Mesenteric fat pad (tissue), 1 donor: ENCODE measurements around the gene USP20. TPM values are rescaled to one million over a fixed set of nuclear protein-coding genes. Genes with fewer than 3 reads are reported as not detected.

Experiments used
- DNase-seq: peaks from one replicate; pipeline ENCODE4 v3.0.0-alpha.2; 2020; ENCODE audit warnings: low spot score
- microRNA-seq: library from miRNA; unstranded; fragments of <30 nt; microRNA quantifications from one replicate; pipeline ENCODE4 v1.2.0, GENCODE V29; 2020; ENCODE audit warnings: borderline number of aligned reads
- total RNA-seq: library from RNA; stranded (reverse); fragmentation: NEBNext Ultra II Directional; extraction: Animal tissue kit (Norgen Biotek cat#: 25700); gene quantifications from one replicate; pipeline ENCODE4 v1.2.1, GENCODE V29; 2021
- donor health status: DM: yes; HTN: yes; CAD: no.

The USP20 gene
- total RNA-seq, 1 donor from 2014 or later: 16.8 TPM

DNA sequence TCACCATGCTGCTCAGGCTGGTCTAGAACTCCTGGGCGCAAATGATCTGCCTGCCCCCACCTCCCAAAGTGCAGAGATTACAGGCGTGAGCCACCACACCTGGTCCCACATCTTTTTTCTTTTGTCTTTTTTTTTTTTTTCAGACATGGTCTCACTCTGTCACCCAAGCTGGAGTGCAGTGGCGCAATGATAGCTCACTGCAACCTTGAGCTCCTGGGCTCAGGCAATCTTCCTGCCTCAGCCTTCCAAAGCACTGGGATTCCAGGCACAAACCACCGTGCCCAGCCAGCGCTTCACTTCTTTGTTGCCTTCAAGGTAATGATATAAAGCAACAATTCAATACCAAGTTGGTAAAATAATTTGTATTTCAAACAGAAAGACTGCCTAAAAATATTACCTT is 78.8 kb downstream of the USP20 start:
- DNase-seq: no peak

DNA sequence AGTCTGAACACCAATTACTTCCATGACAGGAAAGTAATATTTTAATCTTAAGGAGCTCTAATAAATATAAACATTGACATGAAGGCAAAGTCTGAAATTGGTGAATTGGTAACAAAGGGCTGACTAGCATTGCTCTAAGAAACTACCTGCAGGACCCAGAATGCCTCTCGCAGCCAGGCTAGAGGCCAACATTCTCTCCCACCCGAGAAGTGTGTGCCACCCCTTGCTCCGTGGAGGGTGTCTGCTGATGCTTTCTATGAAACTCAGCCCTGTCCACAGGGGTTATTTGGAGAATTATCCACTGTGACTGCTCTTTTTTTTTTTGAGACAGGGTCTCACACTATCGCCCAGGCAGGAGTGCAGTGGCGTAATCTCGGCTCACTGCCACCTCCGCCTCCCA is 81.4 kb downstream of the USP20 start:
- DNase-seq: no peak

DNA sequence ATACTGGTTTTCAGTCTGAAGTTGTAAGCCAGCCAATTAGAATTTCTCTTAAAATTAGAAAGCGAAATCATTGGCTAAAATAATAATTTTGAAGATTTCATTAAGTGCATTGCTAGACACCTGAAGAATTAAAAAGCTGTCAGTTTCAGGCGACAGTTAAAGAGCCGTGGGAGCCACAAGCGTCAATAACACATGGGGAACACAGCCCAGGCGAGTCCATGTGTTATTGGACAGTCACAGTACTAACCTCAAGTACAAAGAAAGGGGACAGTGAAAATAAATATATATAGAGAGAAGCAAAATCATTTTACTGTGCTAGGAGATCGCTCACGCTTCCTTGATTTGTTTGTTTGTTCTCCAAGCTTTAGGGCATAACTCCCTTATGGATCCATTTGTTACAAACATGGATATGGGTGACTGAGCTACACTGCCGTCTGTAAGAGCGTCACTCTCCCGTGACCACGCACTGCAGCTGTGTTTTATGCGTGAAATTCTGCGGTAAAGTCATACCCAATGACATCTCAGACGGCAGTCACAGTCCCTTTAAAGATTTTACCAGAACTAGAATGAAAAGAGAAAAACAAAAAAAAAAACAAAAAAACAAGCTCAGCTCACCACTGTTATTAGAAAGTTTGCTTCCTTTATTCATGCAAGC is 83.2 kb downstream of the USP20 start:
- no peak for DNase-seq

DNA sequence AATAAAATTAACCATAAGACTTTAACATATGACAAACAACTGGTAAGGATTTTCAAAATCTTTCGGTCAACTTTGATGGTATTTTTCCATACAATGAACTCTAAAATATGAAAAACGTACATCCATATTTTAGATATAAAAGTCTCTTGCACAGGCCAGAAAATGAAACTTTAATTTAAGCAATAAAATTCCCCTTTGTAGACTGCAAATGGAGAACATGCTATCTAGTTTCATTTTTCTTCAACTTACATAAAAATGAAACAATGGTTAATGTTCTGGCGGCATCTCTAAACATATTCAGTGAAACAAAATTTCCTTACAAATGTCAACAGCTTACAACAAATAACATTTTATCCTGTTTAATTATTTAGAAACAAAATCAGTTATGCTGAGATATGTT is 84.0 kb downstream of the USP20 start:
- no peak for DNase-seq

DNA sequence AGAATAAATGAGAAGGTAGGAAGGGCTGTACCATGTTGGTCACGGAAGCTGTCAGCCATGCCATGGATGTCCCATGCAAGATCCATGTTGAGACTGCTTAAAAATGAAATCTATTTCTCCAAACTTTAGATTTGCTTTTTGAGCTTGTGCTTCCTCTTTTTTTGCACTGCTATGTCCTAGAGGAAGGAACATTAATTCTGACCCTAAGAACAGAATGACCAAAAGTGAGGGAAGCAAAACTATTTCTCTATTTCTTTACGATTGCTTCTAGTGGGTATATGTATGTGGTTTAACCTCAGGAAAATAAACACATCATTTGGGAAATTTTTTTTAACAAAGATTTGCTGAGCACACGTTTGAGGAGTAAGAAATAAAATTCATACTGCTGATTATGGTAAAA is 84.6 kb downstream of the USP20 start:
- no peak for DNase-seq

DNA sequence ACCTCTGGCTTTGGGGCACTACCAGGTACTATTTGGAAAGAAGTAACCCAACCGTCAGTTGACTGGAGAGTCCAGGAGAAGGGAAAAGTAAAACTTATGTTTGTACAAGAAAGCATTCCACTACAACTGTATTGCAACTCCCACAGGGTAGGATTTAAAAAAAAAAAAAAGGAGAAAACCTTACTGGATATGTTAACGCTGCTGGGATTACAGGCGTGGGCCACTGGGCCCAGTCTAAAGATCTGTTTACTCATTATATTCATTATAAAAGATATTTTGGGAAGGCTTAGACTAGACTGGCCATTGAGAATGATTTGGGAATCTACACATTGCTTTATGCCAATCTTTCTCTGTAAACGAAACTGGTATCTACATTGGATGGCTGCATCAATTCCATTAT is 86.6 kb downstream of the USP20 start:
- DNase-seq: no peak

DNA sequence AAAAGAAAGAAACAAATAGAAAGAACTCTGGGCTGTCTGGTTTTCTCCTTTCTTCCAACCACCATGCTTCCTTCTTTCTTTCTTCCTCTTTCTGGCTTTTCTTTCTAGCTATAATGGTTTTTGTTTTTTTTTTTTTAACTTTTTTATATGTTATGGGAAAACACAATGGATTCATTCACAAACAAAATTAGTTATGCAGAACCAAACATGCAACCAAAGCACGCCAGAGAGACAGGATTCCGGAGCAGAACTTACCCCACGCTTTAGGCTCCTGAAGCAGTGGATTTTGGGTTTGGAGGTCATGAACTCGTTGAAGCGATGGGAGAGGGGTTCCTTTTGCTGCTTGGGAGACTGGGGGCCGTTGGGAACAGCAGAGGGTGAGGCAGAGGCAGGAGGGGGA is 88.3 kb downstream of the USP20 start:
- no peak for DNase-seq

DNA sequence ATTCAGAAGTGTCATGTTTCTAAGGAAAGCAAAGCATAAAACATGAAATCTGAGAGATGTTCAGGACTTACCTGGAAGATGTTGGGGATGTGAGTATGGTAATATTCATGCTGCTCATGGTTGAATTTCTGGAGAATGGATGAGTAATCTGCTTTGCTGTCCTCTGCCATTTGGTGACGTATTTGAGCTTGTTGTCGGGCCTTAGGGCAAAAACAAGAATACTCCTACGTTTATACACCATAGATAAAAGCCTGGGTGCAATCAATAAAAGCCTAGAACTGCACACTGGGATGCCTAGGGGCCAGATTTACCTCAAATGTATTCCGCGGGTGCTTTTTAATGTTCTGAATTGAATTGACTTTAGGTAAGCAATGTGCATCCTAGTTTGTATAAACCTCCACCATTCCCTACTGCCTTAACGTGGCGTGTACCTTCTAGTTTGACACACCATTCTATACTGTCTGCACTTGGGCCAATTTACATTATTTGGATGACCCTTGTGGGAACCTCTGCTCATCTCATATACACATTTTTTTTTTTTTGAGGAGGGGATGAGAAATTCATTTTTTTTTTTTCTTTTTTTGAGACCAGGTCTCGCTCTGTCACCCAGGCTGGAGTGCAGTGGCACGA is 94.4 kb downstream of the USP20 start:
- DNase-seq: no peak

DNA sequence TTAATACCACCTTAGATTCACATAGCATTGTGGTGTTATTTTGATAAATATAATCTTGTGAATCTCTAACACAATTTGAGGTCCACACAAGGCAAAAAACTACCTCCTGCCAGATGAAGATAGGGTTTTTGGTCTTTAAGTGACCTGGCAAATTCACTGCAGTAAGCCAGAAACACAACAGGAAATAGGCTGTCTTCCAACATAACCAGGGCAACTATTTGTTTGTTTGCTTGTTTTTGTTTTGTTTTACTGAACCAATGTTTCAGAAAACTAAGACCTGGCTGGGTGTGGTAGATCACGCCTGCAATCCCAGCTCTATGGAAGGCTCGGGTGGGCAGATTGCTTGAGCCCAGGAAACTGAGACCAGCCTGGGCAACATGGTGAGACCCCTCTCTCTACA is 95.5 kb downstream of the USP20 start:
- no peak for DNase-seq

Small RNAs within 50 kb of the gene (microRNA-seq; reads per million reads assigned to microRNA genes)
- not detected for gene MIR6855

Other genes with a start within 250 kb of the USP20 start
- not detected for gene C9orf50, start 214.4 kb upstream of the USP20 start, total RNA-seq
- 24.6 TPM for gene NTMT1, start 209.3 kb upstream of the USP20 start, total RNA-seq
- 14.6 TPM for gene ASB6, start 193.3 kb upstream of the USP20 start, total RNA-seq
- gene PRRX2, start 169.8 kb upstream of the USP20 start, total RNA-seq: 8.5 TPM
- gene PTGES, start 82.4 kb upstream of the USP20 start, total RNA-seq: 14.1 TPM
- gene TOR1B, start 32.3 kb upstream of the USP20 start, total RNA-seq: 16.7 TPM
- gene TOR1A, start 11.3 kb upstream of the USP20 start, total RNA-seq: 33.9 TPM
- 30.1 TPM for gene C9orf78, start 183 bp upstream of the USP20 start, total RNA-seq
- gene FNBP1, start 207.7 kb downstream of the USP20 start, total RNA-seq: 39.5 TPM
- gene GPR107, start 218.4 kb downstream of the USP20 start, total RNA-seq: 33.4 TPM